ENCODE measurements around the gene GGT7.
"Not testable (repeated sequence)": the region's sequence is repeated elsewhere in the genome, so short reads cannot be mapped to it uniquely, and the experiment has no call there.

GGT7 gene

GRCh38 chr20:34834459-34834893, 38.2 kb downstream of the GGT7 start:
- peak; percentile 29 for DNase-seq

- DNase-seq, result no peak
These were observed 40.7 kb downstream of the GGT7 start for GRCh38 chr20:34831936-34832335.

- DNase-seq, result no peak
These were observed 43.5 kb downstream of the GGT7 start for GRCh38 chr20:34829191-34829590.

GRCh38 chr20:34825530-34826362, 46.9 kb downstream of the GGT7 start, which contains the start of gene NCOA6:
TSS of gene NCOA6 (minus strand) at chr20:34825651. CDS start at chr20:34782355, 43,296 bp downstream.
- DNase-seq, result peak; percentile 70

- peak; percentile 77 for DNase-seq
These were observed 47.7 kb downstream of the GGT7 start for GRCh38 chr20:34824806-34825529.

- DNase-seq, result peak; percentile 46
These were observed 48.2 kb downstream of the GGT7 start for GRCh38 chr20:34824452-34824805.

- no peak for DNase-seq
These were observed 48.6 kb downstream of the GGT7 start for GRCh38 chr20:34824026-34824425.

GRCh38 chr20:34820805-34821578, 51.7 kb downstream of the GGT7 start:
- no peak for DNase-seq

GRCh38 chr20:34817801-34818200, 54.9 kb downstream of the GGT7 start:
- DNase-seq, result no peak

GRCh38 chr20:34817072-34817471, 55.6 kb downstream of the GGT7 start:
- DNase-seq, result no peak

- no peak for DNase-seq
These were observed 57.0 kb downstream of the GGT7 start for GRCh38 chr20:34815636-34816035.

GRCh38 chr20:34808583-34808982, 64.1 kb downstream of the GGT7 start:
- DNase-seq, result no peak

GRCh38 chr20:34807944-34808465, 64.7 kb downstream of the GGT7 start:
- not testable (repeated sequence) for DNase-seq

- DNase-seq, result no peak
These were observed 66.4 kb downstream of the GGT7 start for GRCh38 chr20:34806255-34806654.

GRCh38 chr20:34798871-34799270, 73.8 kb downstream of the GGT7 start:
- no peak for DNase-seq

GRCh38 chr20:34798328-34798727, 74.3 kb downstream of the GGT7 start:
- no peak for DNase-seq

- DNase-seq, result no peak
These were observed 75.4 kb downstream of the GGT7 start for GRCh38 chr20:34797012-34797995.
